ENCODE measurements around the gene TMEFF2. TPM values are rescaled to one million over a fixed set of nuclear protein-coding genes. Genes with fewer than 3 reads are reported as not detected.
"Not testable (repeated sequence)": the region's sequence is repeated elsewhere in the genome, so short reads cannot be mapped to it uniquely, and the experiment has no call there.

The TMEFF2 gene
- polyA plus RNA-seq, 1 donor from 2014 or later: not detected

DNA sequence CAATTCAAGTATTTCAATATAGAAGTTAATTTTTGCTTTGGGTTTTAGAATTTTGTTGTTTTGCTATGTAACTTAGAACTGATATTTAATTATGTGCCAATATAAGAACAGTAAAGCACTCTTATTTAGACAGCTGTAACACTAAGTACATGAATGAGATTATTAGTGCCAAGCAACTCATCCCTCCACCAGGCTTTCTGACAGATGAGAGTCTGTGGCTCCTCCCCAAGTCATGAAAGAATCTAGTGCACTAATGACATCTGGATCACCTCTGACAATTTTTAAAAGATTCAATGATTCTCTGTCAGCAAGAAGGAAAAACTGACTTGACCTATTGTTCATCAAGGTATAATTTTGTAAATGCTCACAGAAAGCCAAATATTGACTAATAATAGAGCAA, 67.8 kb downstream of the TMEFF2 start:
- Mint-ChIP-seq H3K36me3 (no peaks in the 10 kb centered on the region), H3K4me3 (no peak overlapping the region), H3K9me3 (peaks cover 0 to 1% (median 0%) of the 10 kb centered on the region in 3 donors), H3K27me3 (peaks cover 4% of the 10 kb centered on the region), H3K4me1 (no peaks in the 10 kb centered on the region), H3K27ac (no peak overlapping the region)

DNA sequence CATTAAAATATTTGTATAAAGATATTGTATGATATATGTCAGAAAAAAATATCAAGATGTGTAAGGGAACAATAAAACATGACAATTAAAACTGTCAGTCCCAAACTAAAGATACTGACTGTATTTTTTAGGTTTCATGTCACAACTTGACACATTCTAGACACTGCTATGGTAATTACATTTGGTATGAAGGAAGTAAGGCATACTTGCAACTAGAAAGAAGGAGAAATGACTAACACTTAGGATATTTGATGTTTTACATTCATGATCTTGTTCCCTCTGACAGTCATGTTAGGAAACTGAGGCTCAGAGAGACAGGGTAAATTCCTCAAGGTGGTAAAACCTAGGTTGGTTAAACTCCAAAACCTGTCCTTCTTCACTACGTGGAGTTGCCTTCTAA, 68.3 kb downstream of the TMEFF2 start:
- peaks cover 4% of the 10 kb centered on the region for H3K27me3 Mint-ChIP-seq
- H3K4me3 Mint-ChIP-seq: no peak overlapping the region
- no peak overlapping the region for H3K27ac Mint-ChIP-seq
- H3K9me3 Mint-ChIP-seq: peaks cover 0 to 1% (median 0%) of the 10 kb centered on the region in 3 donors
- no peaks in the 10 kb centered on the region for H3K36me3 Mint-ChIP-seq
- no peaks in the 10 kb centered on the region for H3K4me1 Mint-ChIP-seq

DNA sequence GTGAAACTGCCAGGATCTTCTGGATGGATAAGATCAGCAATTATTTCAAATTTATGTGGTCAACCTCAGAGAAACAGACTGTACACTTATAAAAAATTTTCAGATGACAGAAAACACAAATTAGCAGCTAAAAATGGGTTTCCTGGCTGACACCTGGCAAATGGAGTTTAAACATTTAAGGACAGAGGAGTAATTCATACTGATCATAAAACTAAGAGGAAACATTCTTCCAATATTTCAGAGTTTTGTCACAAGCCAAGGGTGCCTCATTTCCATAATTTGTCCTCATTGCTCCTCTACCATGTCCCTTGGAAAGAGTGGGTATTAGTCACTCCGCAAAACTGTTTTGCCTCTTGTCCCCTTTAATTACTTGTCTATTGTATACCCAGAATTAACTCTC, 70.2 kb downstream of the TMEFF2 start:
- peaks cover 0 to 1% (median 0%) of the 10 kb centered on the region in 3 donors for H3K9me3 Mint-ChIP-seq
- no peak overlapping the region for H3K4me3 Mint-ChIP-seq
- H3K27me3 Mint-ChIP-seq: peaks cover 4% of the 10 kb centered on the region
- H3K36me3 Mint-ChIP-seq: no peaks in the 10 kb centered on the region
- H3K27ac Mint-ChIP-seq: no peak overlapping the region
- no peaks in the 10 kb centered on the region for H3K4me1 Mint-ChIP-seq

DNA sequence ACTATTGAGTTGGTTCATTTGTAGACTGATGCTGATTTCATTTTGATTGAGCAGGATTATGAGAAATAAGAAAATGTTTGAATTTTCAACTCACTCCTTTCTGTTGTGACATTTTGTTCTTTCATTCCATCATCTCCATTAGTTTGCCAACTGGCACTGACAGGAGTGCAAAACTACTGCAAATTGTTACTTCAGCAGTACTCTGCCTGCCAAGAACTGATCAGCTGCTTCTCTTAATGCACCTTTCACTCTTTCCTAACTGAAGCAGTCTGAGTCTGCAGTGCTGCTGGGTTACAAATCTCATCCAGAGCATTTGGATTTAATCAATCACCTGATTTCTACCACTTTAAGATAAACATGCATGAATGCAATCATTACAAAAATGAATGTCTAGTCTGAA, 70.9 kb downstream of the TMEFF2 start:
- Mint-ChIP-seq H3K36me3 (no peaks in the 10 kb centered on the region), H3K4me1 (no peaks in the 10 kb centered on the region), H3K27me3 (peaks cover 4% of the 10 kb centered on the region), H3K9me3 (peaks cover 0 to 1% (median 0%) of the 10 kb centered on the region in 3 donors), H3K4me3 (no peak overlapping the region), H3K27ac (no peak overlapping the region)

DNA sequence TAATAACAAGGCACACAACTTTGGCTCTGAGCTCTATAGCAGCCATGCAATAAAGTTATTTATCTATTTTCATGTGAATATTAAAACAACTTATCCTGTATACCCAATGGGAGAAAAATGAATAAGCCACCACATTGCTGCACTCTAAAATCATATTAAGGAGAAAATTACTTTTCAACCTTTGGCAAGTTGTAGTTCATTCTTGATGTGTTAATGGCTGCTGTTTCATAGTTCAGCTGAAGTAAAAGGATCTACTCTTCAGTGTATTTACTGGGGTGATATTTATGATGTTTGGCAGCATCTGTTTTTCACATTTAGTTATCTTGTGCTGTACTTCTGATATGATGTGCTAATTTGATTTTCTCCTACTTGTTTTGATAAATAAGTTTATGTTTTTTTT, 71.8 kb downstream of the TMEFF2 start:
- no peak overlapping the region for H3K27ac Mint-ChIP-seq
- no peak overlapping the region for H3K4me3 Mint-ChIP-seq
- H3K9me3 Mint-ChIP-seq: peaks cover 0 to 1% (median 0%) of the 10 kb centered on the region in 3 donors
- no peaks in the 10 kb centered on the region for H3K4me1 Mint-ChIP-seq
- H3K36me3 Mint-ChIP-seq: no peaks in the 10 kb centered on the region
- peaks cover 4% of the 10 kb centered on the region for H3K27me3 Mint-ChIP-seq

DNA sequence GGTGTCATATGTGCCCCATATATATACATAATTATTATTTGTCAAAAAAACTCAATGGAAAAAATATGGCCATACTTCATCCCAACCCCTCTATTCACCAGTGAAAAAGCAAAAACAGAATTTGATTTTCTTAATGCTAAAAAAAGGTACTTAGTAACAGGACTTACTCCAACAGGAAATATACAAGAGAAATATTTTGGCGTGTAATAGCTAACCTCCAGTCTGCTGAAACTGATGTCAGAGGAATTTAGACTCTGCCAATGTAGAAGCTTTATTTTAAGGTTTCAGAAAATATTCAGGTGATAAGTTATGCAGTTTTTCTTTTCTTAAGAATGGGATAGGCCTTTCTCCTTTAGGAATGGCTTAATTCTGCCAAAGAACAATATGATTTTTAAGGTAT, 72.6 kb downstream of the TMEFF2 start:
- no peak overlapping the region for H3K4me3 Mint-ChIP-seq
- H3K27ac Mint-ChIP-seq: no peak overlapping the region
- H3K4me1 Mint-ChIP-seq: no peaks in the 10 kb centered on the region
- peaks cover 2% of the 10 kb centered on the region for H3K27me3 Mint-ChIP-seq
- H3K36me3 Mint-ChIP-seq: no peaks in the 10 kb centered on the region
- H3K9me3 Mint-ChIP-seq: peaks cover 0 to 1% (median 0%) of the 10 kb centered on the region in 3 donors

DNA sequence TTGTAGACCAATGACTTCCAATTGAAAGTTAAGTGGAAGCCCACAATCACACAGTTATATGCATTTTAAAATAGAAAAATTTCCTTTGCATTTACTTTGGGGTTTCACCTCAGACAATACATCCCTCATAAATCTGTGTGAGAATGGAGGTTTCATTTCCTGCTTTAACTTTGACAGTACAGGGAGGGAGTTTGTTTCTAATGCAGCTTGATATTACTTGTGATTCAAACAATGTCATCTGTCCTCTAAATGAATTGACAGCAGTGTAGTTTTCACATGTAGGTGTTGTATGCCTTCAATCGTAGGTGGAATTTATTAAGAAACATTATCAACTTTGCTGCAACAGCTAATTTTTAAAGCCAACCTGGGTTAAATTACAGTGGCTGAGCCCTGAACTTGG, 75.2 kb downstream of the TMEFF2 start:
- Mint-ChIP-seq H3K9me3 (peaks cover 2 to 7% (median 2%) of the 10 kb centered on the region in 3 donors), H3K36me3 (no peaks in the 10 kb centered on the region), H3K27ac (no peak overlapping the region)

DNA sequence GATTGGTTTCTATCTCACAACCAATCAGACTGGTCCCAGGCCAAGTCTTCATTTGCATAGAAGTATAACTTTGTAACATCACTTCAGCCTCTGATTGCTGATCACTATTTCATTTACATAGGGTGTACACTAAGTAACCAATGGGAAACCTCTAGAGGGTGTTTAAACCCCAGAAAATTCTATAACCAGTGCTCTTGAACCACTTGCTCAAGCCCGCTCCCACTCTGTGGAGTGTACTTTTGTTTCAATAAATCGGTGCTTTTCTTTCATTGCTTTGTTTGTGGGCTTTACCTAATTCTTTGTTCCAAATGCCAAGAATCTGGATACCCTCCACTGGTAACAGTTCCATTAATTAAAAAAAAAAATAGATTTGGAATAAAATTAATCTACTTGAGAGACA, 77.0 kb downstream of the TMEFF2 start:
- H3K36me3 Mint-ChIP-seq: no peaks in the 10 kb centered on the region
- H3K27ac Mint-ChIP-seq: no peak overlapping the region
- no peaks in the 10 kb centered on the region for H3K27me3 Mint-ChIP-seq
- H3K4me3 Mint-ChIP-seq: no peak overlapping the region
- peaks cover 2 to 7% (median 2%) of the 10 kb centered on the region in 3 donors for H3K9me3 Mint-ChIP-seq
- H3K4me1 Mint-ChIP-seq: no peaks in the 10 kb centered on the region

More for the DNA sequence above, 75.2 kb downstream of the TMEFF2 start:
- no peaks in the 10 kb centered on the region for H3K4me1 Mint-ChIP-seq
- H3K4me3 Mint-ChIP-seq: no peak overlapping the region
- H3K27me3 Mint-ChIP-seq: peaks cover 2% of the 10 kb centered on the region

DNA sequence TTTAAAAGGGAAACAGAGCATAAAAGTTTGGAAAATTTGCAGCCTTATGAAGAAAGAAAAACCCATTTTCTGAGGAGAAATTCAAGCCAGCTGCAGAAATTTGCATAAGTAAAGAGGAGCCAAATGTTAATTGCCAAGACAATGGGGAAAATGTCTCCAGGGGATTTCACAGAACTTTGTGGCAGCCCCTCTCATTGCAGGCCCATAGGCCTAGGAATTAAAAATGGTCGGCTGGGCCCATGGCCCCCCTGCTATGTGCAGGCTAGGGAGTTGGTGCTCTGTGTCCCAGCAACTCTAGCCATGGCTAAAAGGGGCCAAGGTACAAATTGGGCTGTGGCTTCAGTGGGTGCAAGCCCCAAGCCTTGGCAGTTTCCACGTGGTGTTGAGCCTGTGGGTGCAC, 83.2 kb downstream of the TMEFF2 start:
- not testable (repeated sequence) for H3K27ac Mint-ChIP-seq, H3K4me1 Mint-ChIP-seq, H3K27me3 Mint-ChIP-seq, H3K4me3 Mint-ChIP-seq, H3K36me3 Mint-ChIP-seq
- H3K9me3 Mint-ChIP-seq: peaks cover 2 to 10% (median 2%) of the 10 kb centered on the region in 3 donors

DNA sequence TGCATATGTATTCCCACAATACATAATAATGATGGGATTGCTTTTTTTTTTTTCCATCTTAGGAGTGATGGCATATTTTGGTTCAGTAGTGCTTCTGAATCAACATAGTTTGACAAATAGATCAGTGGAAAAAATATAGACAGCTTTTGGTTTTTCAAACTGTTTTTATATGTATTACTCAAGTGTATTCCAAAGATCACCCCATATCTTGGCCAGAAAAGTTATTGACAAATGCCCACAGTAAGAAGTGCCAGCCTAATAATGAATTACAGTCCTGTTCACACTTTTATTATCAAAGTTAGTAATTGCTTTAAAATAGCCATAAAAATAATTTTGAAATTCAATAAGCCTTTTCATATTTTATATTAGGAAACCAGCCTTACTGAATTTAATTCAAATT, 95.0 kb downstream of the TMEFF2 start:
- H3K27ac Mint-ChIP-seq: no peak overlapping the region
- H3K36me3 Mint-ChIP-seq: no peaks in the 10 kb centered on the region
- peak overlapping the region in 1 of 4 donors; percentile 68 for H3K4me3 Mint-ChIP-seq
- H3K9me3 Mint-ChIP-seq: no peaks in the 10 kb centered on the region
- peaks cover 1% of the 10 kb centered on the region for H3K27me3 Mint-ChIP-seq
- H3K4me1 Mint-ChIP-seq: peaks cover 4 to 10% (median 10%) of the 10 kb centered on the region in 3 donors

DNA sequence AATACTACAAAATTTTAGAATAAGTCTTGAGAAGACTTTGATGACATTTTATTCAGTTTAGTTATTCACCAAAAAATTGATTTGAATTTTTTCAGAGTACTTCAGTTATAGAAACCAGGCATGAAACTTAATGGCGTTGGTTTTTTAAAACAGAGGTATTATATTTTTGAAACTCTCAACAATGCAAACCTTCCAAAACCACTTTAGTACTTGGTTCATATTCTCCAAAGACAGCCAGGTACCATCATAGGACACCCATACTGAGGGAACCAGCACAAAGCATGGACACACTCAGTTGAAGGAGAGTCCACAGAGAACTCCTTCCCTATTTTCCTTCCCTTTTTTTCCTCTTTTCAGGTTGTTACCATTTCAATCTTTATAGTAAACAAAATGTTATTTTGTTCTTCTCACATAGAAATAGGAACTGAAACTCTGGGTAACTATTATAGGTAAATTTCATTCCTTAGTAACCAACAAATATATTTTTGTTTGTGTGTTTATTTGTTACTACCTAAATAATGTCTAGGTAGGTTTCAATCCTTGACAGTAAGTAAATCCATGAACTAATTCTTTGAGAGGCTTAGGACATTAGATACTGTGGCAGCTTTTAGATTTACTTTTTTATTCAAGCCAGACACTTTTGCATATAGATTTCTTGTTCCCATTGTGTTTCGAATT, 95.8 kb downstream of the TMEFF2 start:
- peak overlapping the region in 2 of 4 donors; percentile 2 to 45 for H3K4me3 Mint-ChIP-seq
- H3K36me3 Mint-ChIP-seq: no peaks in the 10 kb centered on the region
- peak overlapping the region; percentile 4 to 81 (median 34) for H3K27ac Mint-ChIP-seq
- peaks cover 4 to 10% (median 10%) of the 10 kb centered on the region in 3 donors for H3K4me1 Mint-ChIP-seq
- H3K9me3 Mint-ChIP-seq: no peaks in the 10 kb centered on the region
- H3K27me3 Mint-ChIP-seq: peaks cover 1% of the 10 kb centered on the region

DNA sequence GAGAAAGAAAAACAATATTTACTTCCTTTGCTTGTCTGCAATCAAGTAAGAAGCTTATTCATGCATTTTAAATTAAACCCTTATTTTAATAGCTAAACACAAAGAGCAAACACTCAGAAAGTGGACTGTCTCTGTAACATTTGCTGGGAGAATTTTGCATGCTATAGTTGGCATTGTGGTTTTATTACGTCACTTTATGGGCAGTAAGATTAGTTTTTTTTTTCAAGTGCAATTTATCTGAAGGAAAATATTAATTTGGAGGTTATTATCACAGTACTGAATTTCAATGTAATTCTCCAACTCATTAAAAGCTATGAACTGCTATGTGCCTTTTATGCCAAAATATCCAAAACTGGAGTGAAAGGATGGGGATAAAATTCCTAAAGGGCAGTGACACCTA, 103.3 kb downstream of the TMEFF2 start:
- Mint-ChIP-seq H3K36me3 (no peaks in the 10 kb centered on the region), H3K9me3 (no peaks in the 10 kb centered on the region), H3K27ac (no peak overlapping the region), H3K4me1 (peaks cover 0 to 4% (median 2%) of the 10 kb centered on the region in 3 donors), H3K4me3 (no peak overlapping the region), H3K27me3 (peaks cover 1% of the 10 kb centered on the region)

DNA sequence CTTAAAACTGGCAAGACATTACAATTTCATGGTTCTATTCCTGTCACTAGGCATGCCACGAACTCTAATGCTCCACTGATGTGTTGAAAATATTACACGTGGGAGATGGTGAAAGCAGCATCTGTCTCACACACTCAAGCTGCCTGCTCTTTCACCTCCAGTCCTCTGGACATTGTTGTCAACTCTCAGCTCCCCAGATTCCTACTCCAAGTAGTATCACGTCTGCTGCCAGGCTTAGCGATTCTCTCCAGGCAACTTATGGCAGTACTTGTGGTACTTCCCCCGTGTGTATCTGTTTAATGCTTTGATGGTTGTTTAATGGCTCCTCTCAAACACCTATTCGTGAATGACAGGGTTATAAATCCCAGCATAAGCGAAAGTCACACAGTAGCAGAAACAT, 103.8 kb downstream of the TMEFF2 start:
- H3K36me3 Mint-ChIP-seq: no peaks in the 10 kb centered on the region
- H3K9me3 Mint-ChIP-seq: no peaks in the 10 kb centered on the region
- no peak overlapping the region for H3K4me3 Mint-ChIP-seq
- no peak overlapping the region for H3K27ac Mint-ChIP-seq
- H3K27me3 Mint-ChIP-seq: peaks cover 1% of the 10 kb centered on the region
- H3K4me1 Mint-ChIP-seq: peaks cover 0 to 4% (median 2%) of the 10 kb centered on the region in 3 donors

DNA sequence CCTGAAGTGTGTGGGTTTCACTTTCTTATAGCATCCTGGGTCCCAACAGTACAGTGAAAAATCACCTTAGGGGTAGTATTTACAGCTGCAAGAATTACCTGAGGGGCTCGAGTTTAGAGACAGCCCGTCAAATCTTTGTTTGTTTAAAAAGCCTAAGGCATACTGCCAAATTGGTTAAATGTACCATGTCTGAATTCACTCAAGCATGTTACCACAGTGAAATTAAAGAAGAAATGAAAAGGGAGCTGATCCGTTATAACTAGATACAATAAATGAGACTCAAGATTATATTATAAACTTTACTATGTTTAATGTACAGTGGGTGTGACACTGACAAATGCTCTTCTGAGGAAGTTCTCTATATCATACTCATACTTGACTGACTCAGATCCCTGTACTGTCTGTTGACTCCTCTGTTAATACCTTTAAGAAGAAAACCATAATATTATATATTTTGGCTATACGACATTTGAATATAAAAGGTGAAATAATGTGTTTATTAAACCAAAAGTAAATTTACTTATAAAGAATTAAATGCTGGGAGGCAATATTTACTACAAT, 107.3 kb downstream of the TMEFF2 start:
- Mint-ChIP-seq H3K27ac (no peak overlapping the region), H3K36me3 (no peaks in the 10 kb centered on the region), H3K4me3 (peak overlapping the region in 1 of 4 donors; percentile 52), H3K9me3 (no peaks in the 10 kb centered on the region), H3K4me1 (peaks cover 0 to 4% (median 2%) of the 10 kb centered on the region in 3 donors), H3K27me3 (peaks cover 3% of the 10 kb centered on the region)

DNA sequence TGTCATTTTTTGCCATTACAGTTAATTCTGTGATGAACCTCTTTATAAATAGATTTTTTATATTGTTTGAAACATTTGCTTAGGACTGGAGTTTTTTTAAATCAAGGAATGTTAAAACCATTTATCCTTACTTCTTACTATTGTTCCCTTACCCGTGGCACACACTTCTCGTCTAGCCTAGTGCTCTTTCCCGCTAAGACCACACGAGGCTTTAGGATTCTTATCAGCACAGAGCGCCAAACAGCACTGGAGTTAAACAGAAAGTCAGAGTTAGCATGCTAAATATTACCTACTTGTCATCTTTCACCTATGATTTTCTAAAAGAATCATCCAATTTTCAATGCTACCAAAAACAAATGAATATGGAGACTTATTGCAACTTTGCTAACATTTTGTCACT, 112.6 kb downstream of the TMEFF2 start:
- H3K27me3 Mint-ChIP-seq: peaks cover 2% of the 10 kb centered on the region
- peaks cover 0 to 2% (median 0%) of the 10 kb centered on the region in 3 donors for H3K4me1 Mint-ChIP-seq

DNA sequence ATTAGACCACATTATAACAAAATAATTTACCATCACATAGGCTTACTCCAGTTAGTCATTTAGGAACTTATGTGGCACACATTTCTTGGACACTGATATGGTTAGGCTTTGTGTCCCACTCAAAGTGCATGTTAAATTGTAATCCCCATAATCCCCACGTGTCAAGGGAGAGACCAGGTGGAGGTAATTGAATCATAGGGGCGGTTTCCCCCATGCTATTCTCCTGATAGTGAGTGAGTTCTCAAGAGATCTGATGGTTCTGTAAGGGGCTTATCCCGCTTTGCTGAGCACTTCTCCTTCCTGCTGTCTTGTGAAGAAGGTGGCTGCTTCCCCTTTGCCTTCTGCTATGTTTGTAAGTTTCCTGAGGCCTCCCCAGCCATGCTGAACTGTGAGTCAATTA, 114.6 kb downstream of the TMEFF2 start:
- H3K9me3 Mint-ChIP-seq, H3K4me3 Mint-ChIP-seq, H3K36me3 Mint-ChIP-seq, H3K4me1 Mint-ChIP-seq, H3K27ac Mint-ChIP-seq, H3K27me3 Mint-ChIP-seq: not testable (repeated sequence)

More for the DNA sequence above, 112.6 kb downstream of the TMEFF2 start:
- H3K4me3 Mint-ChIP-seq: peak overlapping the region in 1 of 4 donors; percentile 55
- peak overlapping the region in 1 of 3 donors; percentile 8 for H3K27ac Mint-ChIP-seq
- H3K9me3 Mint-ChIP-seq: peaks cover 0 to 3% (median 2%) of the 10 kb centered on the region in 3 donors
- peaks cover 2% of the 10 kb centered on the region for H3K36me3 Mint-ChIP-seq

Measured in IgD-negative memory B cell (primary cell).